ENCODE measurements around the gene TMEM41A.
A peak's percentile ranks its signal among the peaks of the same experiment; 100 is the strongest.
"Not testable (repeated sequence)": the region's sequence is repeated elsewhere in the genome, so short reads cannot be mapped to it uniquely, and the experiment has no call there.

Gene TMEM41A

DNA sequence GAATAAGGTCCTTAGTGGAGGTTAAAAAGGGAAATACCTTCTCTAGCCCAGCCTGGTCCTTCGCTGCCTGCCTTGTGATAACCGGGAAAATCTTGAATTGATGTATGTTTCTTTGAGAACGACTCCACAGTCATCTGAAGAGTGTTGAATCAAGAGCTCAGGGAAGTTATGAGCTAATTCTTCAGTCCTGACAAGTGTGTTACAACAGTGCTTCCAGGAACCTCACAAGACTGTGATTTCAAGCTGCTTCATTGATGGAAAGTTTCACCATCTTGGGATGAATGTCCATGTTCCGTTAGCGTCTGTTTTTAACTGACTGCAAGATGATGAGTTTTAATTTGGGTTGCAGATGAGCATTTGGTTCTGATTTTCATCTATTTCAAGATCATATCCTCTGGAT lies 12.4 kb downstream of the TMEM41A start:
- DNase-seq = no peak

DNA sequence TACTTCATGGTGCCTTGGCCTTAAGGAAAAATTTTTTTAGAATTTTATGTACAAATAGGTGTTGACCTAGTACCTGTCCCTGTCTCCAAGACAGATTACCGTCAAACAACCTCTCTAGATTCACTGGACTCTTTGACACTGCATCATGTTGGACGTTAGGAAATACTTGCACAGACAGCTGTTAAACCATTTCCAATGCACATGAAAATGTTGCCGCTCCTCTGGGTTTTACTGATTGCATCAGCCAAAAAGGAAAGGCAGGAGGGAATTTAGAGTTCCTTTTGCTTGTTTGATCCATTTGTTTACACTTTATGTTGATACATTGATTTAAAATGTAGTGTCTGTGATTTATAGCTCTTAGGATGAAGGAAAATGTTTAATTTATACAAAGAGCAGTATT lies 14.5 kb downstream of the TMEM41A start:
- DNase-seq = no peak

DNA sequence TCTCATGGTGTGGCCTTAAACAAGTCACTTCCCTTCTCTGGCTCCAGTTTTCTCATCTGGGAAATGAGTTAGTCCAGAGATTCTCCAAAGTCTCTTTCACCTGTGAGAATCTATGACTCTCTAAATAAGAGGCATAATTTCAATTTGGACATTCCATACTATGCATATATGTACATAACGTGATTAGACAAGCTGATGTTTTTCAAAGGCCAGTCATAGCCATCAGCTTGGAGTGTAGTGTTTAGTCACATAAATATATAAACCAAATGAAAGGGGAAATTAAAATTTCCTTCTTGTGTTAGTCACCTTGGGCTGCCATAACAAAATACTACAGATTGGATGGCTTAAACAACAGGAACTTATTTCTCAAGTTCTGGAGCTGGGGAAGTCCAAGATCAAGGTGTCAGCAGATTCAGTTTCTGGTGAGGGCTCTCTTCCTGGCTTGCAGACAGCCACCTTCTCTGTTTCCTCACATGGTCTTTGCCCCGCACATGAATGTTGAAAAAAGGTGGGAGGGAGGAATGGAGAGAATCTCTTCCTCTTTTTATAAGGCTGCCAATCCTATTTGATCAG lies 19.4 kb downstream of the TMEM41A start:
- no peak for DNase-seq

DNA sequence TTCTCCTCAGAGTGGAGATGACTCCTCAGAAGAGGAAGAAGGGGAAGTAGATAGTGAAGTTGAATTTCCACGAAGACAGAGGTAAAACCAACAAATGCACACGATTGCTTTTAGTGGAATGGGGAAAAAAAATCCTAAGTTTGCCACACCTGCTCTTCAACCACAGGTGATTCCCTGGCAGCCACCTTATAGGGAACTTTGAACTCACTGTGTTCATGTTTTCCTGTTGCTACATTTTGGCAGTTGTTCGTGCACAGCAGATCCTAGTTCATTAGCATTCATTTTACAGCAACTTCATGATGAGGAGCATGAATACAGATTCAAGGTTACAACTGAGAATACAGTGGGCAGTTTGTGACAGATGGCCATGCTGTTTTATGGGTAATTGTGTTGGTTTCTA lies 21.5 kb downstream of the TMEM41A start:
- DNase-seq = no peak

DNA sequence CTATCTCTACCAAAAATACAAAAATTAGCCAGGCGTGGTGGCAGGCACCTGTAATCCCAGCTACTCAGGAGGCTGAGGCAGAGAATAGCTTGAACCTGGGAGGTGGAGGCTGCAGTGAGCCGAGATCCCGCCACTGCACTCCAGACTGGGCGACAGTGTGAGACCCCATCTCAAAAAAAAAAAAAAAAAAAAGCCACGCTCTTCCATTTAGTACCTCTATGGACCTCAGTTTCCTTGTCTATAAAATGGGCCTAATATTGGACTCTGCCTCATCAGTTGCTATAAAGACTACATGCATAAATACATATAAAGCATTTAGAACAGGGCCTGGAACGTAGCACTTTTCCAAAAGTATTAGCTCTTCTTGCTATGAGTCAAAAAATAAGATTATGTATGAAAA lies 23.9 kb downstream of the TMEM41A start:
- DNase-seq = not testable (repeated sequence)

DNA sequence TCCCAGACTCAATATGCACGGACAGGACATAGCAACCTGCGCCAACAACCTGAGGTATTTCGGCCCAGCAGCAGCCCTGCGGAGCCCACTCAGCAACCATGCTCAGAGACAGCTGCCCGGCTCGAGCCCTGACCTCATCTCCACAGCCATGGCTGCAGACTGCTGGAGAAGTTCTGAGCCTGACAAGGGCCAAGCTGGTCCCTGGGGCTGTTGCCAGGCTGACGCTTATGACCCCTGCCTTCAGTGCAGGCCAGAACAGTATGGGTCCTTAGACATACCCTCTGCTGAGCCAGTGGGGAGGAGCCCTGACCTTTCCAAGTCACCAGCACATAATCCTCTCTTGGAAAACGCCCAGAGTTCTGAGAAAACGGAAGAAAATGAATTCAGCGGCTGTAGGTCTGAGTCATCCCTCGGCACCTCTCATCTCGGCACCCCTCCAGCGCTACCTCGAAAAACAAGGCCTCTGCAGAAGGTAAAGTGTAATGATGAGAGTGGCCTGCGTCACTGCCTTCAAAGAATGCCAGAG lies 25.5 kb downstream of the TMEM41A start:
- DNase-seq = no peak

DNA sequence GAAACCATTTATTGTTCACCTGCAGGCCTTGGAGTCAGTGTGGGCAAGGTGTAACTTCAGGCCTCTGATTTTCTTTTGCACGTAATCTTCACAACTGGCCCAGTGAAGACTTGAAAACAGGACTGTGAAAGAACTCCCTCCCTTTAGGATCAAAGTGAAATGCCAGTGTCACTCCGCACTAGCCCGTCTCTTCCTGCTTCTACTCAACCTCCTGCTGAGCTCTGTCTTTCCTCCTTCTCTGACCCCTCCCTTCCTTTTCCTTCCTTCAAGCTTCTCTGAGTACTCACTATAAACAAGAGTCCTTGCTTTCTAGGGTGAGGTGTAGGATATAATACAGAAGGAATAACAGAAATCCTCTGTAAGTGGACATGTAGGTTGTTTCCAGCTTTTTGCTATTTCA lies 28.5 kb downstream of the TMEM41A start:
- no peak for DNase-seq

DNA sequence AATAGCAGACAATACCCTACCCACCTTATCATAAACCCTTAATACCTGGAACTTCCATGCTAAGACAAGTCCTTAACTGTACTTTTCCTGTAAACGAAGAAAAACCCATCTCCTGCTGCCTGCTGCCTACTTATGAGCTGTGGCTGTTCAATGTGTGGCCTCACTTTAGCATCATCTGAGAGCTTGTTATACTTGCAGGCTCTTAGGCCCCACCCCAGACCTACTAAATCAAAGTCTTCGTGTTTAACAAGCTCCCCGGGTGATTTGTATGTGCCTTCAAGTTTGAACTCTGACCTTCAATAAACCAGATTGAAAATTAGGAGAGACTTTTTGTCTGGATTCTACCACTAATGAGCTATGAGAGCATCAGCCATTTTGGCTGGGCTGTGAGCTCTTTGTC lies 29.3 kb downstream of the TMEM41A start:
- DNase-seq = no peak

DNA sequence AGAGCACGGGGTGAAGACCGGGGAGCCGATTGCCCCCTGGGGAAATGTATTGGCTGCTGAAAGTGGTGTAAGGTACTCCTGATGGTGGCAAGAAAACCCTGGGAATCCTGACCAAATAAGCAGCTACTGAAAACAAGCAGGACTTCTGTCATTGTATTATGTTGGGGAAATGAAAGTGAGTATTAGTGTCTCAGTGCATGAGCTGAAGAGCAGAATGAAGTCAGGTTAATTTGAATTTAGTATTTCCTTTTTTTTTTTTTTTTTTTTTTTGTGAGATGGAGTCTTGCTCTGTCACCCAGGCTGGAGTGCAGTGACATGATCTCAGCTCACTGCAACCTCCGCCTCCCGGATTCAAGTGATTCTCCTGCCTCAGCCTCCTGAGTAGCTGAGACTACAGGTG lies 32.7 kb downstream of the TMEM41A start:
- DNase-seq = not testable (repeated sequence)

DNA sequence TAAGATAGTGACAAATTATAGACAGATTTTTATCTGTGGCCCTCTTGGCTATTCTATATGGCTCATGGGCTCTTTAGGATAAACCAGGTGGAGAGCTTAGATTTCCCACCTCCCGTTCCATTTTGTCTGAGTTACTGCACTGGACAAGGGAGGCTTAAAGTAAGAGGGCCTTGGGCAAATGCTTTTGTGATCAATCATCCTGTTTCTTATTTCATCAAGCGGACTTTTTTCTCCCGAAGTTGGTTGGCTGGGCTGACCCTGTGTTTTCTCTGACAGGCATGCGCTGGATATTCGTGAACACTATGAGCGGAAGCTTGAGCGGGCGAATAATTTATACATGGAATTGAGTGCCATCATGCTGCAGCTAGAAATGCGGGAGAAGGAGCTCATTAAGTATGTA lies 33.4 kb downstream of the TMEM41A start:
- no peak for DNase-seq

DNA sequence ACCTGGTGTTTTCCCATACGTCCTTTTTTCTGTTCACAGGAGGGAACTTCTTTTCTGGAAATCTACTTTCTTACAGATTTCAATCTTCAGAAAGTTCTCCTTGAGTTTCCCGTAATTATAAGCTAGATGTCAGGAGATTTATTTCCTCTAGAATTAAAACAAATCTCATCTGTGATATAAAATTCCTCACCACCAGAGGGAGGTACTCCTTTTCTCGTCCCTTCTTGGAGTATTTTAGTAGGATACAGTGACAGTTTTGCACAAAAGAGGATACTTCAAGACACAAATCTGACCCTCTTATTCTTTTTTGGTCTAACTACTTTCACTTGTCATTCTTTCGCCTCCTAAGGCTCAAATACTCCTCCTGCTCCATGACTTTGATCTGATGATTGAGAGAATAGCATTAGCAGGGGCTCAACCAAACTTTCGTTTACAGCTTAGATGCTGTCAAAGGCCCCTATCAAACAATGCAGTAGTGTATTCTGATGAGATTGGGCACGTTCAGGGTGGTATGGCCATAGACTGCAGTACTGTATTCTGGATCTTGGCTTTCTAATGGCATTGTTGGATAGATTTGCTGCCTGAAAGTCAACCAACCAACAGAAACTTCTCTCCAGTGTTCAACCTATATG lies 38.0 kb downstream of the TMEM41A start:
- DNase-seq = no peak

DNA sequence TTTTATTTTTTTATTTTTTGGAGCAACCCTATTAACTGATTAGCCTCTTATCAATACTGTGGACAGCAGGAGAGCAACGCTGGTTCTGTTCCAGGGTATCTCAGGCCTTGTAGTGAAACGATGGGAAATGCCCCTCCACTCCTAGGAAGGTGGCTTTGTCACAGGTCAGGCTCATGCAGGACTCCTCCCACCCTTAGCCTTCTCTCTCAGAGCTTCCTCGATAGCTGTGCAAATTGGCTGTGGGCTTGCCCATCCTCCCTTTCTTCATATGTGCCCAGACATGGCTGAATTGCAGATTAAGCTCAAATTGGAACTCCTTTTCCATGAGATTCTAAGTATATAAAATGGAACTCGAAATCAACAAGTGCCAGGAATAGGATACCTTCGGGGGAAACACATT lies 38.5 kb downstream of the TMEM41A start:
- DNase-seq = no peak

DNA sequence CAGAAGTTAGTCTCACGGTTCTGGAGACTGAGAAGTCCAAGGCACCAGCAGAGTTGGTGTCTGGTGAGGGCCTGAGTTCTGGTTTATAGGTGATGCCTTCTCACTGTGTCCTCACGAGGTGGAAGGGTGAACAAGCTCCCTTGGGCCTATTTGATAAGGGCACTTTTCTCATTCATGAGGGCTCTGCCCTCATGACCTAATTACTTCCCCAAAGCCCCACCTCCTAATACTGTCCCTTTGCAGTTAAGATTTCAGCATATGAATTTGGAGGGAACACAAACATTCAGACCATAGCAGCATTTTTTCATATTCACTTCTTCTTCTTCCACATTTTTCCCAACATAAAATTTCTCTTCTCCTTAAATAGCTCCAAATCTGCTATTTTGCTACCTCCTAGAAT lies 41.5 kb downstream of the TMEM41A start:
- DNase-seq = no peak

DNA sequence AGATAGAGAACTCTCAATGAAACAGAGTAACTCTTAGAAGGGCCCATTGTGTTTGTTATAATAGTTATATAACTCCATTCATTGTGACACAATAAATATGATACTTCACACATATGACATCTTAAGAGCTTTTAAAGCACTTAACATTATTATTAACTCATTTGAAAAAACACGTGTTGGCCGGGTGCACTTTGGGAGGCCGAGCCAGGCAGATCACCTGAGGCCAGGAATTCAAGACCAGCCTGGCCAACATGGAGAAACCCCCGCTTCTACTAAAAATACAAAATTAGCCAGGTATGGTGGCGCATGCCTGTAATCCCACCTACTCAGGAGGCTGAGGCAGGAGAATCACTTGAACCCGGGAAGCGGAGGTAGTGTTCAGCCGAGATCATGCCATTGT lies 47.4 kb downstream of the TMEM41A start:
- not testable (repeated sequence) for DNase-seq

DNA sequence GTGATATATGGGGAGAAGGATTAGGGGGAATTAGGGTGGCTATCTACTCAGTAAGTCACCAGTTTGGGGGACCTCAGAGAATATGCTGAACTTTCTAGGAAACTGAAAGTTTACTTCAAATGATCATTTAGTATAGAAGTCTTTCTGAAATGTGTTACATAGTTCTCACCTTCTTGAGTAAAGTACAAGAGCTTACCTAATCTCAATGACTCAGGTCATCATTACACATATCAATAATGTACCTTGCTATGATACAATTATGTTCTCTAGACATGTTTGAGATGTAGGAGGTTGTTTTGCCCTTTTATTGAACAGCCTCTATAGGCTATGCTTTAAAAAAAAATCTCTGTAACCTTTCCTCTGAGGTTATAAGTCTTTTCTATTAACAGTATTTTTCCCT lies 50.7 kb downstream of the TMEM41A start:
- DNase-seq = no peak

DNA sequence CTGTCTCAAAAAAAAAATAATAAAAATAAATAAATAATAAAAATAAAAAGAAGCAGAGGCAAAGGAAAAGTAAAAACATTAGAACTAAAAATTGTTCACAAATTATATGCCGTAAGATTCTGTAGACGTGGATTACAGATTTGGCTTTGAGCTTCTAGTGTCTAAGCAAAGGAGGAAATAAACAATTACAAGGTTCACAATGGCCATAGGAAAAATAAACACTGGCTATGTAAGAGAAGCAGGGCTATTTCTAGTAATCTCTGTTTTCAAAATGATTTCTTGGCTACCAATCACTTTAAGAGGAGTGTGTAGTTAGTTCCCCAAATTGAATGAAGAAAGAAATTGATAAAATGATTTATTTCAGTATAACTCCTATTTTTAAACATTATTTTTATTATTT lies 54.5 kb downstream of the TMEM41A start:
- DNase-seq = no peak

DNA sequence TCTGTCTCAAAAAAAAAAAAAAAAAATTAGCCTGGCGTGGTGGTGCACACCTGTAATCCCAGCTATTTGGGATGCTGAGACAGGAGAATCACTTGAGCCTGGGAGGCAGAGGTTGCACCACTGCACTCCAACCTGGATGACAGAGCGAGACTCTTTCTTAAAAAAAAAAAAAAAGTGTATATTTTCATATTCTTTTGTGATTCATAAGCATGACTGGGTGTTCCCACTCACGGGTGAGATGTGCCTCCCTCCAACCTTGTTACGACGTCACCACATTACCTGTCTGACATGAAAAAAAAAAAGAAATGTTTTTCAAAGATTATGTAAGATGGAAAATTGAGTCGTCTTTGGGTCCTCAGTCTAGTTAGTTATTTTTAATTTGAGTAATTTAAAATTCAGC lies 56.8 kb downstream of the TMEM41A start:
- DNase-seq = no peak

DNA sequence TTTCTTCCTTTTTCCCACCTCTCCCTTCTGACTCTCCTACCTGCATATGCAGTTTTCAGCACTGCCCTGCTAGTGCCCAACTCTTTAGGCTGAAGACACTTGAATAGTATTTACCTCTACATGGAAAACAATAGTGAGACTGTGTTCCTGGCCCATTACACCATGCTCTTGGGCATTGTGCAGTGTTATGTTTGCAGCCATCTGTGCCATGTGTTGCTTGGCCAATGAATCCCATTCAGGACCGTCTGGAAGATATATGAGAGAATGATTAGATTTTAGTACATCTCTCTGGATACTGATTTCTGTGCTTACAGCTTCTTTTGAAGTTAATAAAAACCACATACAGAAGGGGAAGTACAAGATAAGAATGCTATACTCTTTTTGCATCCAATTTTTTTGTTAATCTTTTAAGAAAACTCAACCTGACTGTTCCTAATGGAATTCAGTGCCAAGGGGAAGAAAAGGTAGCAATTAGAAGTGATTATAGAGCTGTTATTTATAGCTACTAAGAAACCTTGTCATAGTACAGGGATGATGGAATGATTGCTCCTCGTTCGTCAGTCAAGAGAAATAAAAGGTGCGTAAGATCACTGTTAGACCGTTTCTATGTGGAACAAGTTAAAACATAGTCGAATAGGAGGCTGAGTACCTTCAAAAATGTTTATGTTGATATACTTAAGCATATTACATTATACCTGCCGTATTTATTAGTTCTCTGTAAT lies 58.9 kb downstream of the TMEM41A start:
- DNase-seq = peak; percentile 9
